Osteocyte (in vitro differentiated cells): ENCODE results near the gene DENND1A. TPM values are rescaled to one million over a fixed set of nuclear protein-coding genes. Genes with fewer than 3 reads are reported as not detected.

ENCODE experiments used
- DNase-seq: peaks from one replicate; pipeline ENCODE4 v3.0.0; 2021; ENCODE audit warnings: mixed read lengths; ENCODE audit not compliant: unreplicated experiment; ENCODE audit errors: extremely low spot score
- H3K27ac Mint-ChIP-seq: one replicate; pipeline ENCODE4 v1.8.0; 2021; ENCODE audit warnings: mild to moderate bottlenecking, mixed read lengths; ENCODE audit not compliant: unreplicated experiment
- H3K27me3 Mint-ChIP-seq: one replicate; pipeline ENCODE4 v1.8.0; 2021; ENCODE audit warnings: mixed read lengths; ENCODE audit not compliant: unreplicated experiment
- H3K36me3 Mint-ChIP-seq: one replicate; pipeline ENCODE4 v1.8.0; 2021; ENCODE audit warnings: mixed read lengths; ENCODE audit not compliant: unreplicated experiment
- H3K4me1 Mint-ChIP-seq: one replicate; pipeline ENCODE4 v1.8.0; 2021; ENCODE audit warnings: mixed read lengths; ENCODE audit not compliant: unreplicated experiment
- H3K4me3 Mint-ChIP-seq: one replicate; pipeline ENCODE4 v1.8.0; 2021; ENCODE audit warnings: mild to moderate bottlenecking, moderate library complexity, mixed read lengths; ENCODE audit not compliant: unreplicated experiment
- H3K9me3 Mint-ChIP-seq: one replicate; pipeline ENCODE4 v1.8.0; 2021; ENCODE audit warnings: mixed read lengths; ENCODE audit not compliant: unreplicated experiment
- CTCF ChIP-seq: fragments of 200-600 bp; sonication (generic); IDR thresholded peaks from 2 replicates; pipeline ENCODE4 v1.5.0; 2021; ENCODE audit warnings: antibody characterized with exemption, mild to moderate bottlenecking, moderate library complexity
- total RNA-seq: library from RNA; stranded (reverse); gene quantifications from 2 replicates; pipeline ENCODE4 v1.2.1, GENCODE V29; 2021

DENND1A gene
- total RNA-seq, 1 donor from 2014 or later = 19.8 TPM

- no peak overlapping the region for H3K27ac Mint-ChIP-seq
- H3K27me3 Mint-ChIP-seq = no peaks in the 10 kb centered on the region
- H3K4me3 Mint-ChIP-seq = no peak overlapping the region
These were observed 238.1 kb downstream of the DENND1A start for GRCh38 chr9:123691765-123692303.

GRCh38 chr9:123689701-123690428, 240.1 kb downstream of the DENND1A start:
- TF ChIP-seq CTCF = no peak
- Mint-ChIP-seq H3K36me3 (peaks cover 11% of the 10 kb centered on the region), H3K9me3 (no peaks in the 10 kb centered on the region), H3K4me1 (peaks cover 12% of the 10 kb centered on the region), H3K27me3 (no peaks in the 10 kb centered on the region), H3K4me3 (no peak overlapping the region), H3K27ac (no peak overlapping the region)
- DNase-seq = no peak

More at GRCh38 chr9:123691765-123692303, 238.1 kb downstream of the DENND1A start:
- H3K9me3 Mint-ChIP-seq = no peaks in the 10 kb centered on the region
- TF ChIP-seq CTCF = no peak
- DNase-seq = no peak
- H3K4me1 Mint-ChIP-seq = peaks cover 11% of the 10 kb centered on the region
- peaks cover 11% of the 10 kb centered on the region for H3K36me3 Mint-ChIP-seq

GRCh38 chr9:123687246-123687751, 242.6 kb downstream of the DENND1A start:
- H3K4me1 Mint-ChIP-seq = peaks cover 12% of the 10 kb centered on the region
- no peaks in the 10 kb centered on the region for H3K27me3 Mint-ChIP-seq
- no peaks in the 10 kb centered on the region for H3K9me3 Mint-ChIP-seq
- H3K4me3 Mint-ChIP-seq = no peak overlapping the region
- TF ChIP-seq CTCF = no peak
- H3K27ac Mint-ChIP-seq = no peak overlapping the region
- peaks cover 14% of the 10 kb centered on the region for H3K36me3 Mint-ChIP-seq
- no peak for DNase-seq

GRCh38 chr9:123686829-123687192, 243.1 kb downstream of the DENND1A start:
- no peaks in the 10 kb centered on the region for H3K9me3 Mint-ChIP-seq
- peaks cover 16% of the 10 kb centered on the region for H3K36me3 Mint-ChIP-seq
- H3K27me3 Mint-ChIP-seq = no peaks in the 10 kb centered on the region
- no peak for TF ChIP-seq CTCF
- no peak overlapping the region for H3K4me3 Mint-ChIP-seq
- H3K4me1 Mint-ChIP-seq = peaks cover 12% of the 10 kb centered on the region
- no peak overlapping the region for H3K27ac Mint-ChIP-seq
- DNase-seq = no peak

GRCh38 chr9:123686131-123686828, 243.6 kb downstream of the DENND1A start:
- no peaks in the 10 kb centered on the region for H3K27me3 Mint-ChIP-seq
- no peaks in the 10 kb centered on the region for H3K9me3 Mint-ChIP-seq
- DNase-seq = no peak
- TF ChIP-seq CTCF = no peak
- no peak overlapping the region for H3K27ac Mint-ChIP-seq
- peaks cover 14% of the 10 kb centered on the region for H3K36me3 Mint-ChIP-seq
- no peak overlapping the region for H3K4me3 Mint-ChIP-seq
- peaks cover 12% of the 10 kb centered on the region for H3K4me1 Mint-ChIP-seq
